Keratinocyte (primary cell): Measurements from ENCODE around the gene ZBTB49. TPM values are rescaled to one million over a fixed set of nuclear protein-coding genes. Genes with fewer than 3 reads are reported as not detected.

Experiments used
- DNase-seq: peaks from one replicate; pipeline ENCODE4 v3.0.0-alpha.2; 2011; ENCODE audit warnings: low read depth, missing footprints, low spot score
- FAIRE-seq: peaks from 2 replicates; lab custom pipeline; 2011; peaks lifted over from hg19 to GRCh38; lab: Jason Lieb, UNC
- H2AFZ ChIP-seq: 2 replicates; pipeline ENCODE4 v1.6.0; 2012; ENCODE audit warnings: low read length, control low read depth, inconsistent platforms; ENCODE audit not compliant: control insufficient read depth
- H3K27ac ChIP-seq: 2 replicates; pipeline ENCODE4 v1.5.1; 2011; ENCODE audit warnings: low read length; ENCODE audit not compliant: control insufficient read depth, insufficient read depth
- H3K27me3 ChIP-seq: 3 replicates; pipeline ENCODE4 v1.6.0; 2011; ENCODE audit warnings: low read length; ENCODE audit not compliant: control insufficient read depth, insufficient read depth; ENCODE audit errors: extremely low read depth
- H3K36me3 ChIP-seq, 2 experiments: 2 replicates in 1 of 2; 3 replicates in 1 of 2; pipeline ENCODE4 v1.5.1; 2011; ENCODE audit warnings: low read length in 2 of 2, mild to moderate bottlenecking in 1 of 2; ENCODE audit not compliant: control insufficient read depth in 2 of 2, insufficient read depth in 2 of 2; ENCODE audit errors: extremely low read depth in 1 of 2
- H3K4me1 ChIP-seq: 3 replicates; pipeline ENCODE4 v1.5.1; 2011; ENCODE audit warnings: low read length; ENCODE audit not compliant: control insufficient read depth, insufficient read depth; ENCODE audit errors: extremely low read depth
- H3K4me2 ChIP-seq: 3 replicates; pipeline ENCODE4 v1.6.0; 2011; ENCODE audit warnings: low read depth, low read length; ENCODE audit not compliant: control insufficient read depth, insufficient read depth; ENCODE audit errors: extremely low read depth
- H3K4me3 ChIP-seq, 3 experiments: fragments of 200-600 bp in 1 of 3; sonication (generic) in 1 of 3; 2 replicates in 2 of 3; 3 replicates in 1 of 3; pipeline ENCODE4 v1.5.1; 2011 to 2016; ENCODE audit warnings: low read length in 3 of 3, mild to moderate bottlenecking in 3 of 3, control low read depth in 2 of 3, inconsistent platforms in 1 of 3, low read depth in 1 of 3, mixed read lengths in 1 of 3, mixed run types in 1 of 3, moderate library complexity in 1 of 3; ENCODE audit not compliant: control insufficient read depth in 2 of 3, insufficient read depth in 2 of 3; ENCODE audit errors: extremely low read depth in 1 of 3
- H3K79me2 ChIP-seq: 2 replicates; pipeline ENCODE4 v1.6.0; 2012; ENCODE audit warnings: low read length; ENCODE audit not compliant: control insufficient read depth, insufficient read depth
- H3K9ac ChIP-seq: 3 replicates; pipeline ENCODE4 v1.6.0; 2011; ENCODE audit warnings: low read length; ENCODE audit not compliant: control insufficient read depth, insufficient read depth; ENCODE audit errors: extremely low read depth
- H3K9me1 ChIP-seq: 3 replicates; pipeline ENCODE4 v1.6.0; 2011; ENCODE audit warnings: low read length; ENCODE audit not compliant: control insufficient read depth, insufficient read depth; ENCODE audit errors: extremely low read depth
- H3K9me3 ChIP-seq: 2 replicates; pipeline ENCODE4 v1.5.1; 2012; ENCODE audit warnings: low read depth, low read length; ENCODE audit not compliant: control insufficient read depth
- H4K20me1 ChIP-seq: 3 replicates; pipeline ENCODE4 v1.6.0; 2011; ENCODE audit warnings: low read length; ENCODE audit not compliant: control insufficient read depth, insufficient read depth; ENCODE audit errors: extremely low read depth
- CTCF ChIP-seq, 3 experiments: IDR thresholded peaks in 1 of 3; conservative IDR thresholded peaks in 1 of 3; optimal IDR thresholded peaks in 1 of 3; 2 replicates in 2 of 3; 3 replicates in 1 of 3; pipeline versions ENCODE3 to v1.5.1; 2011; ENCODE audit warnings: low read length in 3 of 3, mild to moderate bottlenecking in 3 of 3, moderate library complexity in 2 of 3, control low read depth in 1 of 3, inconsistent platforms in 1 of 3; ENCODE audit not compliant: insufficient read depth in 2 of 3; ENCODE audit errors: extremely low read depth in 1 of 3
- EZH2 ChIP-seq: IDR thresholded peaks from one replicate; pipeline ENCODE4 v1.6.1; 2012; ENCODE audit warnings: inconsistent platforms, mild to moderate bottlenecking, low read length, moderate library complexity
- dilution Hi-C: fragments of 300-500 bp; cut with MboI; formaldehyde crosslinking; loops from one replicate; pipeline ENCODE4 v1.7.0; 2020; ENCODE audit warnings: low sequenced_read_pairs; ENCODE audit not compliant: extremely low pct_ligation_motif_present
- polyA plus RNA-seq, 5 experiments: library from polyadenylated mRNA; depleted of rRNA in 3 of 5; stranded (reverse) in 3 of 5; stranded (forward) in 1 of 5; unstranded in 1 of 5; fragments of >200 nt; gene quantifications; 1 replicate in 1 of 5; 2 replicates in 3 of 5; 3 replicates in 1 of 5; pipeline versions ENCODE4 v1.2.1 to v1.2.3, GENCODE V29; 2011 to 2012; ENCODE audit warnings: missing spikeins in 2 of 5, low read depth in 1 of 5, low replicate concordance in 1 of 5

ZBTB49 gene
- polyA plus RNA-seq, 1 donor (not counting 4 experiments of a cell fraction or from before 2014, with no cell fraction given) = 3.8 TPM

GRCh38 chr4:4320951-4321714 is 31.1 kb downstream of the ZBTB49 start:
- Histone ChIP-seq H3K36me3 (peaks cover 8% of the 10 kb centered on the region in 2 experiments), H3K27me3 (no peaks in the 10 kb centered on the region), H3K4me1 (no peaks in the 10 kb centered on the region), H3K4me2 (no peak overlapping the region), H2AFZ (no peak overlapping the region), H3K79me2 (no peaks in the 10 kb centered on the region), H3K4me3 (no peak overlapping the region), H3K9me3 (no peaks in the 10 kb centered on the region), H4K20me1 (no peaks in the 10 kb centered on the region), H3K27ac (no peak overlapping the region), H3K9ac (no peak overlapping the region), H3K9me1 (no peaks in the 10 kb centered on the region)
- no peak for DNase-seq
- FAIRE-seq = no peak
- no peak for TF ChIP-seq EZH2
- TF ChIP-seq CTCF (optimal IDR thresholded peaks at IDR 0.05 in 1 of 3, IDR thresholded peaks at IDR 0.05 in 1 of 3, conservative IDR thresholded peaks at IDR 0.05 in 1 of 3; ENCODE audit: extremely low read depth in 1 of 3, insufficient read depth in 2 of 3, low read length in 3 of 3) = no peak
- dilution Hi-C loops = no loop called here

- TF ChIP-seq EZH2 (no peak), CTCF (optimal IDR thresholded peaks at IDR 0.05 in 1 of 3, IDR thresholded peaks at IDR 0.05 in 1 of 3, conservative IDR thresholded peaks at IDR 0.05 in 1 of 3; ENCODE audit: extremely low read depth in 1 of 3, insufficient read depth in 2 of 3, low read length in 3 of 3) (no peak)
- peaks cover 8% of the 10 kb centered on the region in 2 experiments for H3K36me3 ChIP-seq
- H3K79me2 ChIP-seq = no peaks in the 10 kb centered on the region
- H3K4me1 ChIP-seq = no peaks in the 10 kb centered on the region
- no peaks in the 10 kb centered on the region for H4K20me1 ChIP-seq
- no peak overlapping the region for H2AFZ ChIP-seq
- no peak overlapping the region for H3K27ac ChIP-seq
- no peaks in the 10 kb centered on the region for H3K9me1 ChIP-seq
- no peak overlapping the region for H3K4me3 ChIP-seq
- no peak overlapping the region for H3K4me2 ChIP-seq
- DNase-seq (no peak), FAIRE-seq (no peak)
- no peak overlapping the region for H3K9ac ChIP-seq
- H3K9me3 ChIP-seq = no peaks in the 10 kb centered on the region
- H3K27me3 ChIP-seq = no peaks in the 10 kb centered on the region
- dilution Hi-C loops = no loop called here
Measured at GRCh38 chr4:4321951-4322688, 32.1 kb downstream of the ZBTB49 start.
